ENCODE data around the gene PROCR. TPM values are rescaled to one million over a fixed set of nuclear protein-coding genes. Genes with fewer than 3 reads are reported as not detected.
"Not testable (repeated sequence)": the region's sequence is repeated elsewhere in the genome, so short reads cannot be mapped to it uniquely, and the experiment has no call there.

PROCR gene
- total and polyA plus RNA-seq, 10 of the 15 experiments (the other 5 are each of a cell fraction or from before 2014, with no cell fraction given), result 0.12 to 0.78 (median 0.35) TPM; not detected in 2

DNA sequence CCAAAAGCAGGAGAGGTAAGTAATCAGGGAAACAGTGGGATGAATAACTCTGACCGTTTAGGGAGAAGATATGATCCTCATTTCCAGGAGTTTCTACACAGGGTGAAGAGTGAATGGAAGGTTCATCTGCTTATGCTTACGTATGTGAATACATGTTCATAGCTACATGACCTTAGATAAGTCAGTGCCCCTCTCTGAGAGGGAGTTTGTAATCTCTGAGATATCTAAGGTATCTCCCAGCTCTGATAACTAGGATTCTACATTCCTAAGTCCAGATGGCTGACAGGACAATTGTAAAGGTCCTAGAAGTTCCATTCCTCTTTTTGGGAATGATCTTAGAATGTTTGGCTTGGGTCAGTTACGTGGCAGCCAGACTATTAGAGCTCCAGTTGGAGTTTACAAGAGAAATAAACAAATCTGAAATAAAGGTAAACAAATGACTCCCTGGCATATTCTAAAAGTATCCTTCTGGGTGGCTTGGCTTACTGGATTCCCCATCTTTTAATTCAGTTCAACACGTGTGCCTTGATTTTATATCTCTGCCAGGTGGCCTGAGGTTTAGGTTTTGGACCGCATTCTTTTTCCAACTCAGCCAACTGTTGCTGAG lies 15.8 kb downstream of the PROCR start:
- no peaks in the 10 kb centered on the region for H3K79me2 ChIP-seq (ENCODE audit: control insufficient read depth, insufficient read depth, low read length)
- H3K9me3 ChIP-seq (replicated peaks; ENCODE audit: control insufficient read depth, insufficient read depth, low read length), result no peaks in the 10 kb centered on the region
- TF ChIP-seq GATAD2B (conservative IDR thresholded peaks at IDR 0.05; ENCODE audit: low read depth), result no peak
- no peak for TF ChIP-seq BMI1 (IDR thresholded peaks at IDR 0.05; ENCODE audit: borderline replicate concordance)
- TF ChIP-seq SREBF2 (IDR thresholded peaks at IDR 0.05; ENCODE audit: low read length), result no peak
- no peak for TF ChIP-seq RCOR1 (conservative IDR thresholded peaks at IDR 0.05; ENCODE audit: low read depth, low read length)
- TF ChIP-seq FOS (IDR thresholded peaks at IDR 0.05; ENCODE audit: borderline replicate concordance, extremely low read depth, insufficient read length), result no peak
- TF ChIP-seq, protein P1, sequence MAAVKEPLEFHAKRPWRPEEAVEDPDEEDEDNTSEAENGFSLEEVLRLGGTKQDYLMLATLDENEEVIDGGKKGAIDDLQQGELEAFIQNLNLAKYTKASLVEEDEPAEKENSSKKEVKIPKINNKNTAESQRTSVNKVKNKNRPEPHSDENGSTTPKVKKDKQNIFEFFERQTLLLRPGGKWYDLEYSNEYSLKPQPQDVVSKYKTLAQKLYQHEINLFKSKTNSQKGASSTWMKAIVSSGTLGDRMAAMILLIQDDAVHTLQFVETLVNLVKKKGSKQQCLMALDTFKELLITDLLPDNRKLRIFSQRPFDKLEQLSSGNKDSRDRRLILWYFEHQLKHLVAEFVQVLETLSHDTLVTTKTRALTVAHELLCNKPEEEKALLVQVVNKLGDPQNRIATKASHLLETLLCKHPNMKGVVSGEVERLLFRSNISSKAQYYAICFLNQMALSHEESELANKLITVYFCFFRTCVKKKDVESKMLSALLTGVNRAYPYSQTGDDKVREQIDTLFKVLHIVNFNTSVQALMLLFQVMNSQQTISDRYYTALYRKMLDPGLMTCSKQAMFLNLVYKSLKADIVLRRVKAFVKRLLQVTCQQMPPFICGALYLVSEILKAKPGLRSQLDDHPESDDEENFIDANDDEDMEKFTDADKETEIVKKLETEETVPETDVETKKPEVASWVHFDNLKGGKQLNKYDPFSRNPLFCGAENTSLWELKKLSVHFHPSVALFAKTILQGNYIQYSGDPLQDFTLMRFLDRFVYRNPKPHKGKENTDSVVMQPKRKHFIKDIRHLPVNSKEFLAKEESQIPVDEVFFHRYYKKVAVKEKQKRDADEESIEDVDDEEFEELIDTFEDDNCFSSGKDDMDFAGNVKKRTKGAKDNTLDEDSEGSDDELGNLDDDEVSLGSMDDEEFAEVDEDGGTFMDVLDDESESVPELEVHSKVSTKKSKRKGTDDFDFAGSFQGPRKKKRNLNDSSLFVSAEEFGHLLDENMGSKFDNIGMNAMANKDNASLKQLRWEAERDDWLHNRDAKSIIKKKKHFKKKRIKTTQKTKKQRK (IDR thresholded peaks at IDR 0.05; ENCODE audit: low read depth, low read length), result no peak
- no peaks in the 10 kb centered on the region for H3K4me1 ChIP-seq (ENCODE audit: control insufficient read depth, insufficient read depth, low read length)
- H3K4me3 ChIP-seq, result no peak overlapping the region
- no peak overlapping the region for H2AFZ ChIP-seq (ENCODE audit: control insufficient read depth, low read depth, low read length)
- no peak overlapping the region for H3K4me2 ChIP-seq (ENCODE audit: control insufficient read depth, insufficient read depth)
- no peak overlapping the region for H3K9ac ChIP-seq (ENCODE audit: control insufficient read depth, insufficient read depth, low read length)
- ChIA-PET POLR2A (no interaction called here), RAD21 (ENCODE audit: unreplicated experiment) (no interaction called here), CTCF (interaction anchor here (1.1 kb wide), 1 partner anchor 21 kb away, joined by 4 read pairs; no protein-coding TSS in a partner anchor), SMC1A (ENCODE audit: uncharacterized antibody, unreplicated experiment) (interaction anchor here (1.1 kb wide), 1 partner anchor 15 kb away, joined by 3 read pairs; no protein-coding TSS in a partner anchor)
- H4K20me1 ChIP-seq (ENCODE audit: control insufficient read depth, insufficient read depth), result no peaks in the 10 kb centered on the region
- 30% methylated on average over 5 of the region's 5 CpGs for WGBS (ENCODE audit: insufficient coverage, insufficient replicate concordance, low lambda C conversion rate, missing lambda C conversion rate)
- no peaks in the 10 kb centered on the region for H3K36me3 ChIP-seq (ENCODE audit: control insufficient read depth in 2 of 2, insufficient read depth in 2 of 2, low read length in 1 of 2)
- no TSS peak for BruUV-seq (replicated peaks)
- H3K27ac ChIP-seq (ENCODE audit: control insufficient read depth, insufficient read depth), result no peak overlapping the region
- intact Hi-C loops (cut with micrococcal nuclease; ENCODE audit: unreplicated experiment) (no loop called here), in situ Hi-C loops (cut with MboI) (no loop called here)
- ATAC-seq, result no peak
- no peak for DNase-seq (ENCODE audit: low read depth, low spot score)
- no peak for FAIRE-seq
- H3K27me3 ChIP-seq (replicated peaks in 1 of 2; ENCODE audit: control insufficient read depth in 2 of 2, insufficient read depth in 2 of 2, low read length in 1 of 2), result no peaks in the 10 kb centered on the region

DNA sequence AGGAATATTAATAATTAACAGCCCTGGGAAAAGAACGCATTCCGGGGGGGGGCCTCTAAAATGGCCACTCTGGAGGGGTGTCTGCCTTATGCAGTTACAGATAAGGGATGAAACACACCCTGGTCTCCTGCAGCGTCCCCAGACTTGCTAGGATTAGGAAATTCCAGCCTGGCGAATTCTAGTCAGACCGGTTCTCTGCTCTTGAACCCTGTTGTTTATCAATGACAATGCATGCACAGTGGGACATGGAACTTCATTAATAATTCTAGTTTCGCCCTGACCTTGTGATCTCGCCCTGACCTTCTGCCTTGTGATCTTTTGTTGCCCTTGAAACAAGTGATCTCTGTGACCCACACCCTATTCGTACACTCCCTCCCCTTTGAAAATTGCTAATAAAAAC lies 17.4 kb downstream of the PROCR start:
- DNase-seq (ENCODE audit: low read depth, low spot score); H3K4me1 ChIP-seq (ENCODE audit: control insufficient read depth, insufficient read depth, low read length); POLR2A ChIA-PET; H3K9ac ChIP-seq (ENCODE audit: control insufficient read depth, insufficient read depth, low read length); H2AFZ ChIP-seq (ENCODE audit: control insufficient read depth, low read depth, low read length); BruUV-seq (replicated peaks); intact Hi-C loops (cut with micrococcal nuclease; ENCODE audit: unreplicated experiment); FAIRE-seq; SMC1A ChIA-PET (ENCODE audit: uncharacterized antibody, unreplicated experiment); H3K27ac ChIP-seq (ENCODE audit: control insufficient read depth, insufficient read depth); H3K36me3 ChIP-seq (ENCODE audit: control insufficient read depth in 2 of 2, insufficient read depth in 2 of 2, low read length in 1 of 2); in situ Hi-C loops (cut with MboI); H3K27me3 ChIP-seq (replicated peaks in 1 of 2; ENCODE audit: control insufficient read depth in 2 of 2, insufficient read depth in 2 of 2, low read length in 1 of 2); H4K20me1 ChIP-seq (ENCODE audit: control insufficient read depth, insufficient read depth); H3K4me3 ChIP-seq; ATAC-seq; H3K4me2 ChIP-seq (ENCODE audit: control insufficient read depth, insufficient read depth); H3K79me2 ChIP-seq (ENCODE audit: control insufficient read depth, insufficient read depth, low read length); RAD21 ChIA-PET (ENCODE audit: unreplicated experiment); H3K9me3 ChIP-seq (replicated peaks; ENCODE audit: control insufficient read depth, insufficient read depth, low read length): not testable (repeated sequence)
- CTCF ChIA-PET, result interaction anchor here (1.4 to 1.7 kb wide), 2 partner anchors 15 to 45 kb away, joined by 3 to 5 read pairs; no protein-coding TSS in a partner anchor
- 50% methylated on average over 8 of the region's 8 CpGs for WGBS (ENCODE audit: insufficient coverage, insufficient replicate concordance, low lambda C conversion rate, missing lambda C conversion rate)

Data from GM12878 (cell line).